K562 (cell line): ENCODE data around the gene RABL2B. TPM values are rescaled to one million over a fixed set of nuclear protein-coding genes. Genes with fewer than 3 reads are reported as not detected.

Experiments
- ATAC-seq: fragments of 200-7000 bp; cut with Tn5 transposase; 3 replicates; pipeline ENCODE4 v1.9.1; 2020; ENCODE audit warnings: moderate library complexity
- BruUV-seq: library from RNA; stranded (reverse); fragments of 400-500 nt; replicated peaks from 2 replicates; lab custom pipeline; 2021; lab: Mats Ljungman, UMichigan
- CTCF ChIA-PET: fragments of 300-600 bp; formaldehyde crosslinking; extraction: SDS; loops from one replicate; lab custom pipeline; 2021; ENCODE audit warnings: low intra/inter-chr PET ratio; lab: Yijun Ruan, JAX
- POLR2A ChIA-PET: fragments of 300-600, 350-650 bp; sonication (Branson Sonifier 250); formaldehyde crosslinking; extraction: SDS; loops from one replicate; lab custom pipeline; 2021; ENCODE audit warnings: antibody characterized with exemption, inconsistent platforms; lab: Yijun Ruan, JAX
- DNase-seq, 4 experiments: peaks; one replicate each; pipeline versions ENCODE4 v3.0.0 to v3.0.0-alpha.2; 2011 to 2018; ENCODE audit warnings: low spot score in 3 of 4, mixed read lengths in 3 of 4; ENCODE audit errors: extremely low read depth in 1 of 4
- FAIRE-seq: peaks from 2 replicates; lab custom pipeline; 2011; peaks lifted over from hg19 to GRCh38; lab: Jason Lieb, UNC
- H2AFZ ChIP-seq: 2 replicates; pipeline ENCODE4 v1.6.0; 2011; ENCODE audit warnings: low read depth, low read length, control low read depth, inconsistent platforms
- H3K27ac ChIP-seq: fragments of 200-600 bp; 3 replicates; pipeline ENCODE4 v1.8.0; 2011; ENCODE audit warnings: low read depth, mild to moderate bottlenecking, control low read depth, inconsistent platforms, low read length, moderate library complexity, mixed read lengths; ENCODE audit errors: extremely low read depth
- H3K27me3 ChIP-seq, 2 experiments: fragments of 300-600 bp in 1 of 2; 2 replicates in 1 of 2; 3 replicates in 1 of 2; pipeline versions ENCODE4 v1.6.0 to v1.8.0; 2011; ENCODE audit warnings: inconsistent platforms in 2 of 2, low read length in 2 of 2, mild to moderate bottlenecking in 1 of 2, mixed read lengths in 1 of 2, moderate library complexity in 1 of 2; ENCODE audit not compliant: control insufficient read depth in 2 of 2, insufficient read depth in 2 of 2
- H3K36me3 ChIP-seq: fragments of 300-600 bp; 3 replicates; pipeline ENCODE4 v1.8.0; 2011; ENCODE audit warnings: mild to moderate bottlenecking, low read length, inconsistent platforms; ENCODE audit not compliant: control insufficient read depth, insufficient read depth
- H3K4me1 ChIP-seq, 2 experiments: fragments of 200-600 bp in 1 of 2; replicated peaks in 1 of 2; 2 replicates in 1 of 2; 3 replicates in 1 of 2; pipeline versions ENCODE4 v1.5.1 to v1.8.0; 2011; ENCODE audit warnings: inconsistent platforms in 2 of 2, low read length in 2 of 2, mild to moderate bottlenecking in 1 of 2, mixed read lengths in 1 of 2, moderate library complexity in 1 of 2; ENCODE audit not compliant: control insufficient read depth in 2 of 2, insufficient read depth in 2 of 2
- H3K4me2 ChIP-seq: 2 replicates; pipeline ENCODE4 v1.6.1; 2011; ENCODE audit warnings: low read length, control low read depth, inconsistent platforms, mixed read lengths; ENCODE audit not compliant: insufficient read depth
- H3K4me3 ChIP-seq: fragments of 200-600 bp; sonication (generic), shearing (Covaris generic); 2 replicates; pipeline ENCODE4 v1.5.1; 2016; ENCODE audit warnings: control low read depth, inconsistent platforms
- H3K79me2 ChIP-seq: fragments of 200-600 bp; 3 replicates; pipeline ENCODE4 v1.8.0; 2011; ENCODE audit warnings: low read length, inconsistent platforms; ENCODE audit not compliant: control insufficient read depth, insufficient read depth
- H3K9ac ChIP-seq, 2 experiments: 2 replicates each; pipeline versions ENCODE4 v1.6.0 to v1.6.1; 2011; ENCODE audit warnings: low read depth in 2 of 2, low read length in 2 of 2, control low read depth in 1 of 2, inconsistent platforms in 1 of 2, mild to moderate bottlenecking in 1 of 2, mixed read lengths in 1 of 2; ENCODE audit not compliant: insufficient read depth in 1 of 2
- H3K9me1 ChIP-seq: one replicate; pipeline ENCODE4 v1.6.0; 2011; ENCODE audit warnings: inconsistent platforms, mild to moderate bottlenecking, low read length, moderate library complexity; ENCODE audit not compliant: control insufficient read depth, insufficient read depth
- H3K9me3 ChIP-seq: replicated peaks from 2 replicates; pipeline ENCODE4 v1.5.1; 2011; ENCODE audit warnings: low read depth, low read length, inconsistent platforms; ENCODE audit not compliant: control insufficient read depth, insufficient read depth
- H4K20me1 ChIP-seq: replicated peaks from 2 replicates; pipeline ENCODE4 v1.6.1; 2011; ENCODE audit warnings: low read length, inconsistent platforms, mixed read lengths; ENCODE audit not compliant: control insufficient read depth, insufficient read depth
- BRD9 ChIP-seq: fragments of 450-650 bp; IDR thresholded peaks from 2 replicates; pipeline ENCODE4 v1.6.1; 2018; ENCODE audit warnings: low read depth; ENCODE audit not compliant: partially characterized antibody
- EWSR1 ChIP-seq: fragments of 450-650 bp; IDR thresholded peaks from 2 replicates; pipeline ENCODE4 v1.6.1; 2018; ENCODE audit warnings: borderline replicate concordance, mild to moderate bottlenecking, low read depth, moderate library complexity; ENCODE audit not compliant: partially characterized antibody
- GTF2E2 ChIP-seq: fragments of 200-800 bp; sonication (Bioruptor generic); IDR thresholded peaks from 2 replicates; pipeline ENCODE4 v1.6.1; 2016; ENCODE audit warnings: missing genetic modification characterization, missing compliant biosample characterization
- HSF4 ChIP-seq: fragments of 250-450 bp; sonication (Bioruptor Pico); IDR thresholded peaks from 2 replicates; pipeline ENCODE4 v2.1.2; 2022; ENCODE audit warnings: mild to moderate bottlenecking, moderate library complexity, borderline replicate concordance
- KAT8 ChIP-seq: fragments of 450-650 bp; IDR thresholded peaks from 2 replicates; pipeline ENCODE4 v1.6.1; 2016; ENCODE audit warnings: low read depth, mild to moderate bottlenecking
- KLF13 ChIP-seq: fragments of 450-650 bp; IDR thresholded peaks from 2 replicates; pipeline ENCODE4 v1.6.1; 2016; ENCODE audit warnings: missing genetic modification characterization, low read depth, mild to moderate bottlenecking, missing compliant biosample characterization, moderate library complexity, borderline replicate concordance
- MLX ChIP-seq, 2 experiments: fragments of 450-650 bp in 1 of 2; sonication (generic) in 1 of 2; formaldehyde crosslinking; conservative IDR thresholded peaks; 2 replicates each; pipeline versions ENCODE4 v1.4.0 to v1.8.1; 2020 to 2022; ENCODE audit warnings: mild to moderate bottlenecking in 1 of 2, missing genetic modification reagents in 1 of 2
- SP2 ChIP-seq: IDR thresholded peaks from 2 replicates; pipeline ENCODE4 v1.6.1; 2011; ENCODE audit warnings: mild to moderate bottlenecking, low read depth, low read length, moderate library complexity; ENCODE audit not compliant: poor library complexity, severe bottlenecking; ENCODE audit errors: extremely low read depth
- SRSF9 ChIP-seq: fragments of 200-400 bp; formaldehyde crosslinking; IDR thresholded peaks from 2 replicates; pipeline ENCODE4 v1.6.1; 2017; ENCODE audit warnings: low read depth, low read length, borderline replicate concordance
- THRA ChIP-seq: fragments of 450-650 bp; IDR thresholded peaks from 2 replicates; pipeline ENCODE4 v1.6.1; 2017; ENCODE audit warnings: mild to moderate bottlenecking, moderate library complexity
- ZKSCAN1 ChIP-seq: fragments of 150-350 bp; IDR thresholded peaks from 2 replicates; pipeline ENCODE4 v1.6.1; 2016; ENCODE audit warnings: low read depth, low read length
- ZNF124 ChIP-seq: sonication (generic); formaldehyde crosslinking; IDR thresholded peaks from 2 replicates; pipeline ENCODE4 v1.8.1; 2022; ENCODE audit warnings: missing genetic modification reagents
- ZNF212 ChIP-seq: fragments of 450-650 bp; formaldehyde crosslinking; IDR thresholded peaks from 2 replicates; pipeline ENCODE4 v1.4.0; 2020; ENCODE audit warnings: mild to moderate bottlenecking
- ZNF354B ChIP-seq: fragments of 250-450 bp; sonication (Bioruptor Pico); IDR thresholded peaks from 2 replicates; pipeline ENCODE4 v1.4.0; 2020
- ZNF431 ChIP-seq: sonication (generic); formaldehyde crosslinking; IDR thresholded peaks from 2 replicates; pipeline ENCODE4 v1.8.0; 2022; ENCODE audit warnings: mild to moderate bottlenecking, missing genetic modification reagents
- WGBS: fragments of 100-300 bp; shearing (Covaris generic); methylation state at CpG from one replicate; pipeline ENCODE4 v1.1.6; 2016; ENCODE audit warnings: low coverage, mixed read lengths; ENCODE audit not compliant: insufficient coverage; ENCODE audit errors: missing lambda C conversion rate; 5-methylcytosine and 5-hydroxymethylcytosine counted together
- in situ Hi-C: fragments of 300-500 bp; cut with MboI; formaldehyde crosslinking; loops from 4 replicates; pipeline ENCODE4 v1.15.0; 2018; ENCODE audit warnings: inconsistent platforms, mixed read lengths
- intact Hi-C: fragments of 100-400 bp; cut with micrococcal nuclease; formaldehyde crosslinking; loops from 2 replicates; pipeline ENCODE4 v1.14.2; 2022
- polyA plus RNA-seq, 8 experiments: library from polyadenylated mRNA; depleted of rRNA in 4 of 8; stranded (reverse) in 5 of 8; unstranded in 3 of 8; fragments of >200 nt; fragmentation: Nextera tagmentation in 2 of 8; fragmentation: Illumina TruSeq in 1 of 8; extraction: Ambion mirVana in 2 of 8; extraction: Trizol in 1 of 8; gene quantifications; 2 replicates each; pipeline versions ENCODE4 v1.2.1 to v1.2.3, GENCODE V29; 2011 to 2014; ENCODE audit warnings: inconsistent platforms in 1 of 8, missing spikeins in 1 of 8
- total RNA-seq, 7 experiments: library from RNA; depleted of rRNA in 6 of 7; stranded (reverse); fragments of >200 nt in 6 of 7; fragmentation: Illumina TruSeq in 2 of 7; extraction: Trizol in 2 of 7; gene quantifications; 2 replicates each; pipeline versions ENCODE4 v1.2.1 to v1.2.3, GENCODE V29; 2011 to 2021; ENCODE audit warnings: low replicate concordance in 1 of 7
- TF ChIP-seq, protein P1 (sequence below): sonication (generic); formaldehyde crosslinking; IDR thresholded peaks from 2 replicates; pipeline ENCODE4 v1.8.0; 2022; ENCODE audit warnings: mild to moderate bottlenecking, missing genetic modification reagents
- TF ChIP-seq, protein P2 (sequence below): fragments of 450-650 bp; IDR thresholded peaks from 2 replicates; pipeline ENCODE4 v1.6.1; 2016; ENCODE audit warnings: borderline replicate concordance
- TF ChIP-seq, protein P3 (sequence below): fragments of 450-650 bp; formaldehyde crosslinking; IDR thresholded peaks from 2 replicates; pipeline ENCODE4 v1.4.0; 2020; ENCODE audit warnings: mild to moderate bottlenecking

The RABL2B gene
- total and polyA plus RNA-seq, 9 of the 15 experiments (the other 6 are each of a cell fraction or from before 2014, with no cell fraction given) = 0.76 to 8.5 (median 3.6) TPM

GRCh38 chr22:50728523-50728931 lies 54.9 kb downstream of the RABL2B start:
- Histone ChIP-seq H3K27me3 (peaks cover 4 to 45% of the 10 kb centered on the region in 2 experiments; a peak in 3 of 5 replicates), H3K4me3 (no peak overlapping the region), H3K4me1 (peaks cover 0 to 12% of the 10 kb centered on the region in 2 experiments; a peak in 3 of 5 replicates), H4K20me1 (no peaks in the 10 kb centered on the region), H2AFZ (no peak overlapping the region), H3K9me3 (no peaks in the 10 kb centered on the region), H3K4me2 (no peak overlapping the region), H3K79me2 (no peaks in the 10 kb centered on the region), H3K9ac (no peak overlapping the region), H3K36me3 (no peaks in the 10 kb centered on the region), H3K9me1 (no peaks in the 10 kb centered on the region), H3K27ac (no peak overlapping the region)
- in situ Hi-C loops (no loop called here), intact Hi-C loops (no loop called here)
- ATAC-seq = no peak
- ChIA-PET CTCF (no interaction called here), POLR2A (no interaction called here)
- no peak for FAIRE-seq
- no peak for DNase-seq
- BruUV-seq = no TSS peak
- no CpG with 5 or more reads among the region's 2 CpGs for WGBS
- no peak for TF ChIP-seq GTF2E2 (tag)
- no peak for TF ChIP-seq SP2
- TF ChIP-seq KAT8 = no peak
- no peak for TF ChIP-seq ZNF124
- no peak for TF ChIP-seq BRD9
- TF ChIP-seq ZNF354B (CRISPR knock-in tag) = no peak
- no peak for TF ChIP-seq KLF13 (tag)
- no peak for TF ChIP-seq SRSF9
- TF ChIP-seq, protein P1, sequence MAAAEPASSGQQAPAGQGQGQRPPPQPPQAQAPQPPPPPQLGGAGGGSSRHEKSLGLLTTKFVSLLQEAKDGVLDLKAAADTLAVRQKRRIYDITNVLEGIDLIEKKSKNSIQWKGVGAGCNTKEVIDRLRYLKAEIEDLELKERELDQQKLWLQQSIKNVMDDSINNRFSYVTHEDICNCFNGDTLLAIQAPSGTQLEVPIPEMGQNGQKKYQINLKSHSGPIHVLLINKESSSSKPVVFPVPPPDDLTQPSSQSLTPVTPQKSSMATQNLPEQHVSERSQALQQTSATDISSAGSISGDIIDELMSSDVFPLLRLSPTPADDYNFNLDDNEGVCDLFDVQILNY (CRISPR knock-in tag) = no peak
- TF ChIP-seq EWSR1 = no peak
- TF ChIP-seq, protein P2, sequence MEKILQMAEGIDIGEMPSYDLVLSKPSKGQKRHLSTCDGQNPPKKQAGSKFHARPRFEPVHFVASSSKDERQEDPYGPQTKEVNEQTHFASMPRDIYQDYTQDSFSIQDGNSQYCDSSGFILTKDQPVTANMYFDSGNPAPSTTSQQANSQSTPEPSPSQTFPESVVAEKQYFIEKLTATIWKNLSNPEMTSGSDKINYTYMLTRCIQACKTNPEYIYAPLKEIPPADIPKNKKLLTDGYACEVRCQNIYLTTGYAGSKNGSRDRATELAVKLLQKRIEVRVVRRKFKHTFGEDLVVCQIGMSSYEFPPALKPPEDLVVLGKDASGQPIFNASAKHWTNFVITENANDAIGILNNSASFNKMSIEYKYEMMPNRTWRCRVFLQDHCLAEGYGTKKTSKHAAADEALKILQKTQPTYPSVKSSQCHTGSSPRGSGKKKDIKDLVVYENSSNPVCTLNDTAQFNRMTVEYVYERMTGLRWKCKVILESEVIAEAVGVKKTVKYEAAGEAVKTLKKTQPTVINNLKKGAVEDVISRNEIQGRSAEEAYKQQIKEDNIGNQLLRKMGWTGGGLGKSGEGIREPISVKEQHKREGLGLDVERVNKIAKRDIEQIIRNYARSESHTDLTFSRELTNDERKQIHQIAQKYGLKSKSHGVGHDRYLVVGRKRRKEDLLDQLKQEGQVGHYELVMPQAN = no peak
- no peak for TF ChIP-seq ZNF212 (CRISPR knock-in tag)
- TF ChIP-seq MLX (CRISPR knock-in tag; conservative IDR thresholded peaks at IDR 0.05) = no peak
- no peak for TF ChIP-seq ZNF431 (CRISPR knock-in tag)
- TF ChIP-seq HSF4 (CRISPR knock-in tag) = no peak
- TF ChIP-seq ZKSCAN1 = no peak
- TF ChIP-seq, protein P3, sequence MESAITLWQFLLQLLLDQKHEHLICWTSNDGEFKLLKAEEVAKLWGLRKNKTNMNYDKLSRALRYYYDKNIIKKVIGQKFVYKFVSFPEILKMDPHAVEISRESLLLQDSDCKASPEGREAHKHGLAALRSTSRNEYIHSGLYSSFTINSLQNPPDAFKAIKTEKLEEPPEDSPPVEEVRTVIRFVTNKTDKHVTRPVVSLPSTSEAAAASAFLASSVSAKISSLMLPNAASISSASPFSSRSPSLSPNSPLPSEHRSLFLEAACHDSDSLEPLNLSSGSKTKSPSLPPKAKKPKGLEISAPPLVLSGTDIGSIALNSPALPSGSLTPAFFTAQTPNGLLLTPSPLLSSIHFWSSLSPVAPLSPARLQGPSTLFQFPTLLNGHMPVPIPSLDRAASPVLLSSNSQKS (CRISPR knock-in tag) = no peak
- no peak for TF ChIP-seq THRA
